Measurements from ENCODE around the gene EPB41L4A.

Gene EPB41L4A

GRCh38 chr5:112312295-112313275 lies 106.5 kb downstream of the EPB41L4A start:
- no peak for DNase-seq (ENCODE audit: low read depth)
- H3K4me3 ChIP-seq (ENCODE audit: low read depth, low read length), result no peak overlapping the region
- in situ Hi-C loops (cut with HindIII; ENCODE audit: low sequenced_read_pairs), result no loop called here
- no peak for TF ChIP-seq CTCF (IDR thresholded peaks at IDR 0.05; ENCODE audit: low read depth, low read length, missing control alignments)

GRCh38 chr5:112310746-112311145 lies 108.3 kb downstream of the EPB41L4A start:
- TF ChIP-seq CTCF (IDR thresholded peaks at IDR 0.05; ENCODE audit: low read depth, low read length, missing control alignments), result no peak
- in situ Hi-C loops (cut with HindIII; ENCODE audit: low sequenced_read_pairs), result no loop called here
- DNase-seq (ENCODE audit: low read depth), result no peak
- H3K4me3 ChIP-seq (ENCODE audit: low read depth, low read length), result no peak overlapping the region

GRCh38 chr5:112308608-112309007 lies 110.5 kb downstream of the EPB41L4A start:
- no peak for DNase-seq (ENCODE audit: low read depth)
- in situ Hi-C loops (cut with HindIII; ENCODE audit: low sequenced_read_pairs), result no loop called here
- TF ChIP-seq CTCF (IDR thresholded peaks at IDR 0.05; ENCODE audit: low read depth, low read length, missing control alignments), result no peak
- no peak overlapping the region for H3K4me3 ChIP-seq (ENCODE audit: low read depth, low read length)

- TF ChIP-seq CTCF (IDR thresholded peaks at IDR 0.05; ENCODE audit: low read depth, low read length, missing control alignments), result no peak
- DNase-seq (ENCODE audit: low read depth), result no peak
Observed at GRCh38 chr5:112306956-112307355, 112.1 kb downstream of the EPB41L4A start.

GRCh38 chr5:112304743-112305142 lies 114.3 kb downstream of the EPB41L4A start:
- in situ Hi-C loops (cut with HindIII; ENCODE audit: low sequenced_read_pairs), result no loop called here
- no peak for DNase-seq (ENCODE audit: low read depth)
- TF ChIP-seq CTCF (IDR thresholded peaks at IDR 0.05; ENCODE audit: low read depth, low read length, missing control alignments), result no peak
- H3K4me3 ChIP-seq (ENCODE audit: low read depth, low read length), result no peak overlapping the region

More at GRCh38 chr5:112306956-112307355, 112.1 kb downstream of the EPB41L4A start:
- in situ Hi-C loops (cut with HindIII; ENCODE audit: low sequenced_read_pairs), result no loop called here
- no peak overlapping the region for H3K4me3 ChIP-seq (ENCODE audit: low read depth, low read length)

GRCh38 chr5:112303685-112304084 lies 115.4 kb downstream of the EPB41L4A start:
- no peak overlapping the region for H3K4me3 ChIP-seq (ENCODE audit: low read depth, low read length)
- in situ Hi-C loops (cut with HindIII; ENCODE audit: low sequenced_read_pairs), result no loop called here
- no peak for TF ChIP-seq CTCF (IDR thresholded peaks at IDR 0.05; ENCODE audit: low read depth, low read length, missing control alignments)
- DNase-seq (ENCODE audit: low read depth), result no peak

Measured in astrocyte of the cerebellum (primary cell).